ENCODE data around the gene MARCO. TPM values are rescaled to one million over a fixed set of nuclear protein-coding genes. Genes with fewer than 3 reads are reported as not detected.

Gene MARCO
- total and polyA plus RNA-seq, 2 of the 8 experiments (the other 6 are each of a cell fraction or from before 2014, with no cell fraction given), result not detected

DNA sequence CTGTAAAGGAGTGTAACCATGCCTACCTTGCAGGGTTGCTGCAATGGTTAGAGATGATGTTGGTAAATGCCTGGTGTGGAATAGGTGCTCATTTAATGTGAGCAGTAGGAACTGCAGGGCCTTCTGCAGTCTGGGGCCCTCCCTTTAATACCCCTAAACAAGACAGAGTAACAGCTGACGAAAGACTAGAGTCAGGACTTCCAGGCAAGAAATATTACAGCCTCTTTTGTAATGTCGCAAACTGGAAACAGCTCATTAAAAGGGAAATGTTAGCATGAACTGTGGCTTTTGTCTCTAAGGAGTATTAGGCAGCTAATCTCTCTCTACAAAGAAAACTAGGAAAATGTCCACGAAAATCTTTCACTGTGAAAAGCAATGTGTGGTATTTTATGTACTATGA is 26.0 kb downstream of the MARCO start:
- H3K36me3 ChIP-seq (ENCODE audit: control insufficient read depth in 2 of 4, insufficient read depth in 4 of 4, low read length in 3 of 4), result no peaks in the 10 kb centered on the region

More for the DNA sequence above, 26.0 kb downstream of the MARCO start:
- H3K18ac ChIP-seq (ENCODE audit: extremely low read depth, low read length), result no peak overlapping the region
- H3K79me1 ChIP-seq (ENCODE audit: low read depth, low read length), result no peaks in the 10 kb centered on the region
- H4K5ac ChIP-seq (ENCODE audit: insufficient read length, low read depth, low read length), result no peak overlapping the region
- no peaks in the 10 kb centered on the region for H3K79me2 ChIP-seq (ENCODE audit: control insufficient read depth in 1 of 2, insufficient read depth in 2 of 2, low read length in 2 of 2)
- no peak overlapping the region for H3K27ac ChIP-seq (ENCODE audit: low read depth, low read length)
- DNase-seq (ENCODE audit: low read depth in 1 of 2, low spot score in 2 of 2) (no peak), FAIRE-seq (no peak)
- H2AK5ac ChIP-seq (ENCODE audit: low read depth, low read length), result no peak overlapping the region
- no peak overlapping the region for H3K14ac ChIP-seq (ENCODE audit: insufficient read length)
- no peak overlapping the region for H2AFZ ChIP-seq (ENCODE audit: low read length)
- no peak overlapping the region for H4K91ac ChIP-seq (replicated peaks; ENCODE audit: insufficient read length, low read length)
- H2BK12ac ChIP-seq (ENCODE audit: low read depth, low read length), result no peak overlapping the region
- peaks cover 0 to 3% (median 0%) of the 10 kb centered on the region in 4 experiments; a peak in 3 of 7 replicates for H3K4me1 ChIP-seq (replicated peaks in 1 of 4; ENCODE audit: control insufficient read depth in 3 of 4, insufficient read depth in 4 of 4, low read length in 3 of 4)
- no peak overlapping the region for H2BK120ac ChIP-seq (replicated peaks; ENCODE audit: low read depth, low read length)
- no peak overlapping the region for H3K9ac ChIP-seq (replicated peaks in 1 of 4; ENCODE audit: extremely low read depth in 1 of 4, low read depth in 3 of 4, low read length in 3 of 4)
- no peak overlapping the region for H4K8ac ChIP-seq (ENCODE audit: extremely low read depth, insufficient read depth, low read length)
- no peak for TF ChIP-seq CHD2 (IDR thresholded peaks at IDR 0.05; ENCODE audit: low read length)
- no peak for TF ChIP-seq NRF1 (IDR thresholded peaks at IDR 0.05; ENCODE audit: low read depth, low read length)
- TF ChIP-seq CBX5 (IDR thresholded peaks at IDR 0.05; ENCODE audit: low read depth, low read length), result no peak
- TF ChIP-seq BACH1 (IDR thresholded peaks at IDR 0.05; ENCODE audit: low read length), result no peak
- TF ChIP-seq TAF7 (optimal IDR thresholded peaks at IDR 0.05; ENCODE audit: borderline replicate concordance, low read depth, low read length), result no peak
- no peak for TF ChIP-seq SIRT6 (IDR thresholded peaks at IDR 0.05; ENCODE audit: low read length)
- TF ChIP-seq ZNF274 (IDR thresholded peaks at IDR 0.05; ENCODE audit: borderline replicate concordance, extremely low read depth, low read length), result no peak
- no peak for TF ChIP-seq EGR1 (IDR thresholded peaks at IDR 0.05; ENCODE audit: borderline replicate concordance, low read depth, low read length)
- TF ChIP-seq NANOG (IDR thresholded peaks at IDR 0.05; ENCODE audit: insufficient read depth, low read depth, low read length, poor library complexity, severe bottlenecking), result no peak
- TF ChIP-seq YY1 (IDR thresholded peaks at IDR 0.05; ENCODE audit: low read depth, low read length), result no peak
- no peak for TF ChIP-seq RFX5 (IDR thresholded peaks at IDR 0.05; ENCODE audit: borderline replicate concordance, low read depth, low read length)
- no peak for TF ChIP-seq SP2 (IDR thresholded peaks at IDR 0.05; ENCODE audit: low read length)
- H3K23me2 ChIP-seq (ENCODE audit: low read depth, low read length), result no peaks in the 10 kb centered on the region
- POLR2A ChIA-PET (ENCODE audit: partially characterized antibody), result no interaction called here
- H3K27me3 ChIP-seq (replicated peaks in 1 of 4; ENCODE audit: control insufficient read depth in 3 of 4, extremely low read depth in 1 of 4, insufficient read depth in 3 of 4, low read length in 3 of 4), result no peaks in the 10 kb centered on the region
- H3K4ac ChIP-seq (replicated peaks; ENCODE audit: insufficient read length, low read depth, low read length), result no peak overlapping the region
- H3K56ac ChIP-seq (replicated peaks; ENCODE audit: insufficient read length, low read depth, low read length), result no peak overlapping the region
- H2BK15ac ChIP-seq (ENCODE audit: low read length), result no peak overlapping the region
- H3K4me3 ChIP-seq (ENCODE audit: extremely low read depth in 1 of 4, insufficient read depth in 2 of 4, low read depth in 3 of 4, low read length in 4 of 4), result no peak overlapping the region
- CTCF ChIA-PET (ENCODE audit: partially characterized antibody), result interaction anchor here (0.9 to 2.4 kb wide), 3 partner anchors 84 to 298 kb away, joined by 3 to 6 read pairs (median 3); no protein-coding TSS in a partner anchor
- no peak overlapping the region for H2BK20ac ChIP-seq (ENCODE audit: low read length)
- no peak overlapping the region for H3K23ac ChIP-seq (ENCODE audit: insufficient read length)
- no peaks in the 10 kb centered on the region for H3K9me3 ChIP-seq (ENCODE audit: insufficient read depth in 2 of 2, low read depth in 1 of 2, low read length in 1 of 2)
- H3K4me2 ChIP-seq (ENCODE audit: insufficient read depth in 1 of 2, low read depth in 2 of 2, low read length in 2 of 2), result no peak overlapping the region
- WGBS, 2 experiments (ENCODE audit: extremely low coverage in 1 of 2, insufficient coverage in 1 of 2, insufficient read length in 1 of 2, insufficient replicate concordance in 2 of 2, low coverage in 1 of 2, low lambda C conversion rate in 2 of 2, missing lambda C conversion rate in 1 of 2), result 80% methylated on average over 3 of the region's 3 CpGs; no CpG with 5 or more reads in 1 of the 2 experiments
- H4K20me1 ChIP-seq (replicated peaks in 1 of 2; ENCODE audit: control insufficient read depth in 1 of 2, insufficient read depth in 2 of 2, low read length in 2 of 2), result no peaks in the 10 kb centered on the region
- H2BK5ac ChIP-seq (ENCODE audit: low read depth, low read length), result no peak overlapping the region

All from H1 (cell line).